HG03575 (cell line): Measurements from ENCODE around the gene PRSS21.

ENCODE experiments used
- ATAC-seq: cut with Tn5 transposase; IDR thresholded peaks from one replicate; pipeline ENCODE4 v1.9.1; 2021; ENCODE audit not compliant: unreplicated experiment, insufficient number of reproducible peaks, low FRiP score; ENCODE audit errors: extremely low read depth

The PRSS21 gene

GRCh38 chr16:2855536-2855935, 38.5 kb downstream of the PRSS21 start:
- no peak for ATAC-seq

DNA sequence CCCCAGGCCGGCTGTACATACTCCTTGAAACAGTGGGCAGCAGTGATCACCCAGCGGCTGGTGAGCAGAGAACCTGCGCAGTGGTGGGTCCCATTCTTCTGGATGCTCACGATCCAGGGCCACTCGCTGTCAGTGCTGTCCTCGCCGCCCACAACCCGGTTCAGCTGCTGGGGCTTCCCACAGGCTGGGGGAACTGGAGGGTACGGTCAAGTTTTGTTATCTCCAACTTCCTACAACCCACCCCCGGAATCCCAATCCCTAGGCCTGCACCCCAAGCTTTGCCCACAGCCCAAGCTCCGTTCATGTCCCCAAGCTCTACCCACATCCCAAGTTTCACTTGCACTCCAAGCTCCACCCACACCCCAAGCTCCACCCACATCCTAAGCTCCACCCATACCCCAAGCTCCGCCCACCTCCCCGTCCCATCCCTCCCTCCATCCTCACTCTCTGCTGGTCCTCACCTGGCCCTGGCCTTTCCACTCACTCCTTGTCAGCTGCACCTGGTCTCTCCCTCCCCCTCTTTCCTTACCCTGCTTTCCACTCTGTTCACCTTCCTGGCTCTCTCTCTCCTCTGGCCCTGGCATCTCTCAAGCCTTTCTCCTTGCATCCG, 39.1 kb downstream of the PRSS21 start:
- no peak for ATAC-seq

GRCh38 chr16:2856686-2857450, 39.8 kb downstream of the PRSS21 start:
- no peak for ATAC-seq

DNA sequence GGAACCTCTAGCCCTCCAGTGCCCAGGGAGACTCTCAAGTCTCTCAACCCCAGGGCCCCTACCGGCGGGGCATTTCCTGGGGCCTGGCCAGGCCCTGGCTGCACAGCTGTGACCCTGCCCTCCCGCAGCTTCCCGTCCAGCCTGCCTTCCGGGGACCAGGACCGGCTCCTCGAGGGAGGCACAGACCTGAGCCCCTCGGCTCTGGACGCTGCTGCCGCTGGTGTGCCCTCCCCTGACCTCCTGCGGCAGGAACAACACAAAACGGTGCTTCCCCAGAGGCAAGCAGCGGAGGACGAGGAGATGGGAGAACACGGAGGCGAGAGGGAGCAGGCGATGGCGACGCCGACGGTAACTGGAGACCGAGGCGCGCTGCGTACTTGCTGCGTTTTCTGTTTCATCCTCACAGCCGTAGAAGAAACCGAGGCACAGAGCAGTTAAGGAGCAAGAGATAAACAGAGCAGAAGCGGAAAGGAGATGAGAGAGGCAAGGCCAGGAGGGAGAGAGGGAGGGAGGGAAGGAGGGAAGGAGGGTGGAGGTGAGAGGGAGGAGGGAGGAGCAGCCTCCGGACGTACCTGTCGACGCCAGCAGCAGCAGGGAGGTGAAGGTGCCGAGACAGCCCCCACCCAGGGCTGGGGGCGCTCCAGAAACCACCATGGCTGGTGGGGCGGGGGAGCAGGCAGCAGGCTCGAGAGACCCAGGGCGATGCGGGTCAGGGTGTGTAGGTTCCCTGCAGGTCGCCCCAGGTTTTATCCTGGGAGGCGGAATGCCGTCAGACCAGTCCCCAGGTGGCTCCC, 40.6 kb downstream of the PRSS21 start, which contains the start of gene PRSS22:
PRSS22 (minus strand) TSS at position 720 of the 794 bp plus-strand sequence; CDS start at position 654, 66 bp downstream.
- no peak for ATAC-seq

DNA sequence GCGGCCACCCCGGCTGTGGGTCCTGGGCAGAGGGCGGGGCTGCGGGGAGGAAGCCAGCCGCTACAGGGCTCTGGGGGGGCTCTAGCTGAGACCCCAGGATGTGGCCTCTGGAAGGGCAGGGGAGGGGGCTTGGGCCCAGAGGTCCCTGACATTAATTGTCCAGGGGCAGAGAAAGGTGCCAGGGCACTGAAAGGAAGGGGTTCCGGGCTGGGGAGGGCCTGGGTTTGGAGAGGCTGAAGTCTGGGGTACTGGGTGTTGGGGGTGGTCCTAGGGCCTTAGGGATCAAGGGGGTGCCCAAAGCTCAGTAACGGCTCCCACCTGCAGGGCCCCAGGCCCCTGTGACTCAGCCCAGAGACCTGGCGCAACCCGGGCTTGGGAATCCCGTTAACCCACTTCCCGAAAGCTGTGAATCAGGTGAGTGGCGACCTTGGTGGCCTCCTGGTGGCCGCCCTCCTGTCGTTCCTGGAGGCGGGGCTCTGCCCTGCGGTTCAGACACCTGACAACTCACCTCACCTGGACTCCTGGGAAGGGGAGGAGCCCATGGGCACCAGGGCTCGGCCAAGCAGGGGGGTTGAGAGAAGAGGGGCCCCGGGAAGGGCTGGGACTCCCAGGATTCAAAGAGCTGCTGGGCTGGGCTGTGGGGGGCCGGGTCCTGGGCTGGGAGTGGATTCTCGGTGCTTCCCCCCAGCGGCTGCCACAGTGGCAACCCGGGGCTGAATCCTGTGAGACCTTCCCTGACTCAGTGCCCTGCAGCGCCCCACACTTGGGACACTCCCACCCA, 41.4 kb downstream of the PRSS21 start:
- ATAC-seq: no peak

GRCh38 chr16:2859686-2860265, 42.7 kb downstream of the PRSS21 start:
- no peak for ATAC-seq

DNA sequence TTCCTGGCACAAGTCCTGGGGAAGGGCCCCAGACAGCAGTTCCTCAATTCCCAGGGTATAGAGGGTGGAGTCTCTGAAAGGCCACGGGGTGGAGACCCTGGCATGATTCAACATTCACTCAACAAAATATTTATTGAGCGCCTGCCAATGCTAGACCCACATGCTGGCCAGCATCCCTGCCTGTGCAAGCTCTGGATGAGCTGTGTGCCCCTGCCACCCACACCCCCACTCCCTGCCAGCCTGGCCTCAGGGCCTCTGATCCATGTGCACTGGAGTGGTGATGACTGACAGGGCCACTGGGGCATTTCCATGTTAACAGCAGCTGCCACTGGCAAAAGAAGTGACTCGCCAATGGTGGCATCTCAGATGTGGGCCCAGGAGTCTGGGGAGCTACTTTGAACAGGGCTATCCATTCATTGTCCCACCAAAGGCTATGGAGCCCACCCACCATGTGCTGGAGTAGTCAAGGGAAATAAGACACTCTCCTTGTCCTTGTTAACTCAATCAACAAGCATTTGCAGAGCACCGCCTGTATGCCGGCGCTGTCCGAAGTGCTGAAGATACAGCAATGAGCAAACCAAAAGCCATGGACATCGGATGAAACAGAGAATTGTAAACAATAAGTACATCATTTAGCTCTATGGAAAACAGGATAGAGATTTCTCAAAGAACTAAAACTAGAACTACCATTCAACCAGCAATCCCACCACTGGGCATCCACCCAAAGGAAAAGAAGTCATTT, 44.0 kb downstream of the PRSS21 start:
- ATAC-seq: no peak

- ATAC-seq: no peak
Observed at GRCh38 chr16:2865651-2866050, 48.6 kb downstream of the PRSS21 start.

GRCh38 chr16:2866431-2866830, 49.4 kb downstream of the PRSS21 start:
- no peak for ATAC-seq

GRCh38 chr16:2867661-2867986, 50.6 kb downstream of the PRSS21 start:
- ATAC-seq: no peak

DNA sequence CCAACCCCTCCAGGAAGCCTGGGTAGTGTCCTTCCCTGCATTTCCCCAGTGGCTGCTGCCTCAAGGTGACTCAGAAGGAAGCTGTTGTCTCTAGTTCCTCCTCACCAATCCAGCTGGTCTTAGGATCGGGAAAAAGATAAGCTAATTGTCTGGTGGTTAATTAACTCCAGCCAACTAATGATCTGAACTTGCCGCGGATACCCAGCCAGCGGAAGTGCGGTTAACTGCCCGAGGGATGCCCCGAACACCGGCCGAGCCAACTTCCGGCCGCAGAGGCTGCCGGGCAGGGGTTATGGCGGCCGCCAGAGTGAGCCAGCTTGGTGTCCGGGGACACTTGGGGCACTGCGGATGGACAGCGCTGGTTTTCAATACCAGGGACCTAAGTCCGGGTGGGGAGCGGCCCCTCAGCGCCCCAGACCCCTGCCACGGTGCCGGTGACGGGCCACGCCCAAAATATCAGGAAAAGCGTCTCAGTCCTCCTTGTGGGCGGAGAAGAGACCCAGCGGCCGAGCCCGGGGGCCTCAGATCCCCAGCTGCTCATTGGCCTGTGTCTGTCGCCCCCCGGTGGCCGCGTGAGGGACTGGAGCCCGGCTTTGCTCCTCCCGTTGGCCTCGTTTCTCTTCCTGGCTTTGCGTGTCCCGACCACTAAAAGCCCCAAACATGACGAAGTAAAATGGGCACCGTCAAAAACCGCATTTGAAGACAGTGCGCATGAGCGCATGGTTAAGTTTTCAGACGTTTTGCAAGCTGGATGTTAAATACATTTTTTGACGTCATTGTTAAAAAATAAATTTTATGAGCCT, 51.2 kb downstream of the PRSS21 start:
- no peak for ATAC-seq
